Measurements from ENCODE around the gene MAD1L1. TPM values are rescaled to one million over a fixed set of nuclear protein-coding genes. Genes with fewer than 3 reads are reported as not detected.

Gene MAD1L1
- total and polyA plus RNA-seq, 2 donors, result 23.1 to 27.4 TPM

DNA sequence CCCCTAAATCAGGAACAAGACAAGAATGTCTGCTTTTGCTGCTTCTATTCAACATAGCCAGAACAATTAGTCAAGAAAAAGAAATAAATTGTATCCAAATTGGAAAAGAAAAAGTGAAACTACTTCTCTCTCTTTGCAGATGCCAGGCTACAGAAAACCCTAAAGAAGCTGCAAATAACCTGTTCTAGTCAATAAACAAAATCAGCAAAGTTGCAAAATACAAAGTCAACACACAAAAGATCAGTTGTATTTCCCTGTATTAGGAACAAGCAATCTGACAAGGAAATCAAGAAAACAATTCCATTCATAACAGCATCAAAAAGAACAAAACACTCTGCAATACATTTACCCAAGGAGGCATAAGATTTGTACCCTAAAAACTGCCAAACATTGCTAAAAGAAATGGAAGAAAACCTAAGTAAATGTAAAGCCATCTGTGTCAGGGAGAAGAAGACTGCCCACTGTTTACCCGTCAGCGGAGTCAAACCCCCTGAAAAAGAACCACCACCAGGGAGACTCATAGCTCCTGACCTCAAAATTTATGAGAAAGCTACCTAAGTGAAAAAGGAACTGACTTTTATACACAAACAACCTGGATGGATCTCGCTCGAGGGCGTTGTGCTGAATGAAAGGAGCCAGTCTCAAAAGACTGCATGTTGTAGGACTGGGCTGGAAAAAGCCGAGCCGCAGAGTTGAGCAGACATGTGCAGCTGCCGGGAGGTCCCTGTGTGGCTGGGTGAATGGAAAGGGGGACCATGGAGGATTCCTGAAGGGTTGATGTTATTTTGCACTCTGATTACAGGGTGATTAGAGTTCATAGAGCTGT is 263.1 kb downstream of the MAD1L1 start:
- Histone ChIP-seq H3K4me3 (ENCODE audit: low read depth, low read length) (no peak overlapping the region), H3K27ac (ENCODE audit: low read depth) (no peak overlapping the region), H3K4me1 (ENCODE audit: insufficient read depth) (no peaks in the 10 kb centered on the region), H3K36me3 (ENCODE audit: insufficient read depth) (no peaks in the 10 kb centered on the region)
- WGBS, result 85% methylated on average over 8 of the region's 8 CpGs
- no peak for DNase-seq (ENCODE audit: extremely low spot score)

DNA sequence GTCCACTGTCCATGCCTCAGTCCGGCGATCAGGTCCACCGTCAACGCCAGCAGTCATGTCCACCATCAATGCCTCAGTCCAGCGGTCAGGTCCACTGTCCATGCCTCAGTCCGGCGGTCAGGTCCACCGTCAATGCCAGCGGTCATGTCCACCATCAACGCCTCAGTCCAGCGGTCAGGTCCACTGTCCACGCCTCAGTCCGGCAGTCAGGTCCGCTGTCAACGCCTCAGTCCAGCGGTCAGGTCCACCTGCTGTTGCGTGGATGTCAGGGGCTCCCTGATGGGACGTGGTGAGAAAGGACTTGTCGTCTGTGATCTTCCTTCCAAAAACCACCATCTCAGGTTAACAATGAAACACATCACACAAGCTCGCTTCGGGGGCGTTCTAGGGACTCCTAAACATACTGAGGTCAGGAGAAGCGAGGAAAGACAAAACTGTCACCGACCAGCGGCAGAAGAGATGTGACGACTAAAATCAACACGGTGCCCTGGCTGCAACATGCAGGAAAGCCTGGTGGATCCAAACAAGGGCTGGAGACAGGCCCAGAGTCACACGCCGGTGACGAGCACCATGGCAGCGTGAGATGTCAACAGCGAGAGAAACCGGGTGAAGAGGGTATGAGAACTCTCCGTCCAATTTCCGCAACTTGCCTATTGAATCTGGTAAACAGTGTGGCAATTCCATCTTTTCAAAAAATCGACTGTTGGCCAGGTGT is 264.2 kb downstream of the MAD1L1 start:
- H3K36me3 ChIP-seq (ENCODE audit: insufficient read depth), result no peaks in the 10 kb centered on the region
- H3K4me3 ChIP-seq (ENCODE audit: low read depth, low read length), result no peak overlapping the region
- no peaks in the 10 kb centered on the region for H3K4me1 ChIP-seq (ENCODE audit: insufficient read depth)
- H3K27ac ChIP-seq (ENCODE audit: low read depth), result no peak overlapping the region
- 97% methylated on average over 36 of the region's 36 CpGs for WGBS
- DNase-seq (ENCODE audit: extremely low spot score), result no peak

DNA sequence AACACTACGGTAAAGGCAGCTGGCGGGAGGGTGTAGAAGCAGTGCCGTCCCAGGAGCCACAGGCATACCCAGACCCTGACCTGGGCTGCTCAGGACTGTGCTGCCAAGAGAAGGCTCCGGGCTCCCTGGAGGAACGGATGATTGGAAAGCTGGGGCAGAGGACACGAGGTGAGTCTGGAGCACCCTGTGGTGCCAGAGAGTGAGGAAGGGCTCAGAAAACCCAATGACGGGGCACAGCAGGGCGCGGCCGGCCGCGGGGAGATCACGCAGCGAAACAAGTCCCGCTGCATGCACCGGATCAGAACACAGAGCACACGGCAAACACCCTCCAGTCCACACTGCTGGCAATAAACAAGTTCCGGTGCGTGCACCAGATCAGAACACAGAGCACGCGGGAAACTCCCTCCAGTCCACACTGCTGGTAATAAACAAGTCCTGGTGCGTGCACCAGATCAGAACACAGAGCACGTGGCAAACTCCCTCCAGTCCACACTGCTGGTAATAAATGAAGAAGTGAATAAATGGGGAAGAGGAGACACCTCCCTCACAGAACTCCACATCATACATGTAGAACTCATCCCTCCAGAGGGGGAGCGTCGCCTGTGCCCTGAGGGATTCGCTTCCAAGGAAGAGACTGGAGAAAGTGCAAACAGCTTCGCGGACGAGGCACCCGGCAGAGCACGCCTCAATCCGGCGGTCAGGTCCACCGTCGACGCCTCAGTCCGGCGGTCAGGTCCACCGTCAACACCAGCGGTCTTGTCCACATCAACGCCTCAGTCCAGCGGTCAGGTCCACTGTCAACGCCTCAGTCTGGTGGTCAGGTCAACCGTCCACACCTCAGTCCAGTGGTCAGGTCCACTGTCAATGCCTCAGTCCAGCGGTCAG is 265.0 kb downstream of the MAD1L1 start:
- Histone ChIP-seq H3K36me3 (ENCODE audit: insufficient read depth) (no peaks in the 10 kb centered on the region), H3K4me1 (ENCODE audit: insufficient read depth) (no peaks in the 10 kb centered on the region), H3K27ac (ENCODE audit: low read depth) (no peak overlapping the region), H3K4me3 (ENCODE audit: low read depth, low read length) (no peak overlapping the region)
- WGBS, result 96% methylated on average over 45 of the region's 45 CpGs
- no peak for DNase-seq (ENCODE audit: extremely low spot score)

DNA sequence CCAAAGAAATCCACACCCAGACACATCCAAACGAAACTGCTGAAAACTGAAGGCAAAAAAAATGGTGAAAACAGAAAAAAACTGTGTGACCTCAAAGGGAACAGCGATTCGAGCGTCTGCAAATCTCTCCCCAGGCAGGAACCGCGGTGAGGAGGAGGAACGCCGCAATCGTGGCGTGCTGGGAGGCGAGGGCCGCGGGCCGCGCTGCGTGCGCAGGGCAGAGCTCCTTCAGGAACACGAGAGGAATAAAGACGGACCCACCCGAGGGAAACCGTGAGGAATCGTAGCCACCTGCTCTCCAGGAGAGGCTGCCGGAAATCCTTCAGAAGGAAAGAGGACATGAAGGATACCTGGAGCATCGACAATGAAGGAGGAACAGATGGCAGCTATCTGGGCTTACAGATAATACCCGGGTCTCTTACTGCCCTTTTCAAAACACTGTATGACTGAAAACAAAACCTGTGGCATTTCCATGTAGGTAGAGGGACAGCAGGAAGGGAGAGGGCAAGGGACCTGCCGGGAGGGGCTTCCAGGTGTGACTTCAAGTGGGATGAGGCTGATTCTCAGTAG is 266.0 kb downstream of the MAD1L1 start:
- Histone ChIP-seq H3K36me3 (ENCODE audit: insufficient read depth) (no peaks in the 10 kb centered on the region), H3K4me3 (ENCODE audit: low read depth, low read length) (no peak overlapping the region), H3K4me1 (ENCODE audit: insufficient read depth) (no peaks in the 10 kb centered on the region), H3K27ac (ENCODE audit: low read depth) (no peak overlapping the region)
- 93% methylated on average over 26 of the region's 26 CpGs for WGBS
- DNase-seq (ENCODE audit: extremely low spot score), result no peak

DNA sequence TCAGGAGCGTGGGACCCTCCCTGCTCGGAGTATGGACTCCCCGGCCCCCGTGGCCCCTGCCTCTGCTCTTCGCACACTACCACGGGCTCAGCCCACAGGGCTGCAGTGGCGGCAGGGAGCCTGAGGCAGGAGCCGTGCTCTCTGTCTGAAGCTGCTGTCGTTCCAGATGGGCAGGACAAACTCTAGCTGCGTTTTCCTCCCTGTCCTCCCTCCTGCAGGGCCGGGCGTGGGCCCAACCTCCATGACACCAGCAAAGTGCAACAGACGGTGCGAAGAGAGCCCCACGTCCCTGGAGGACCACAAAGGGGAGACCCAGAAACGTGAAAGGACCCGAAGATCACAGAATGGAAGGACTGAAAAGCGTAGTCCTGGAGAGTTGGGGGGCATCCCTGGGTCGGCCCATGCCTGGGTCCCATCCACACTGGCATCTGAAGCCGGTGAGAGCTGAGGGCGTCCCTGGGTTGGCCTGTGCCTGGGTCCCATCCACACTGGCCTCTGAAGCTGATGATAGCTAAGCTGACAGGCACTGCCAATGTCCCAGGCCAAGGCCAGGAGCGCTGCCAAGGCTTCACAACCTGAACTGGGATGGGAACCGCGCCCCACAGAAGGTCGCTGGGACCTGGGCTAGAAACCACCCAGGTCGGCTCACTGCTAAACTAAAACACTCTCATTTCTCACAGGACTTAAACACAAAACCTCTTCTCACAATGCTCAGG is 267.0 kb downstream of the MAD1L1 start:
- no peak overlapping the region for H3K27ac ChIP-seq (ENCODE audit: low read depth)
- H3K4me3 ChIP-seq (ENCODE audit: low read depth, low read length), result no peak overlapping the region
- no peaks in the 10 kb centered on the region for H3K4me1 ChIP-seq (ENCODE audit: insufficient read depth)
- DNase-seq (ENCODE audit: extremely low spot score), result no peak
- WGBS, result 96% methylated on average over 26 of the region's 26 CpGs
- no peaks in the 10 kb centered on the region for H3K36me3 ChIP-seq (ENCODE audit: insufficient read depth)

DNA sequence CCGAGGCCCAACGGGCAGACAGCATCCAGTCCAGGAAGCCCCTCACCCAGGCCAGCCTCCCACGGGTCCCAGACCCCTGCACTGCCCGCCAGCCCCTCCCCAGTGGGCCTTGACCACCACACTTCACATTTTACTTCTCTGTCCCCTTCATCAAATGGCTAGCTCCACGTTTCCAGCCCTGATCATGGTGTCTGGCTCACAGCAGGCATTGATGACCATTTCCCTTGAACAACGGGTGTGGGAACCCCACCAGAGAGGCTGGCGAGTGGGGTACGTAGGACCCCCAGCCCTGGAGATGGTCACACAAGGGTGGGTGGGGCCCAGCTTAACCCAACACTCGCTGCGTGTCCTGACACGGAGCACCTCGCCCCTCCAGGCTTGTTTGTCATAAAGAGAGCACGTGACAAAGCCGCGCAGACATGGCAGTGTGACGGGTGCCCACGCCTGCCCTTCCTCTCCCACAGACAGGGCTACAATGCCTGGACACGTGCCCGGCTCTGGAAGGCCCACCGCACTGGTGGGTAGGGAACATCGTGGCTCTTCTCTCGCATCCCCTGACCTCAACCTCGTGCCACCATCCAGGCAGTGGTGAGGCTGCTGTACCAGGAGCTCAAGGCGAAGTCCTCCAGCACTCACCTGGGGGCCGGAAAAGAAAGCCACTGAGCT is 267.7 kb downstream of the MAD1L1 start:
- Histone ChIP-seq H3K4me1 (ENCODE audit: insufficient read depth) (no peaks in the 10 kb centered on the region), H3K4me3 (ENCODE audit: low read depth, low read length) (no peak overlapping the region), H3K36me3 (ENCODE audit: insufficient read depth) (no peaks in the 10 kb centered on the region), H3K27ac (ENCODE audit: low read depth) (no peak overlapping the region)
- DNase-seq (ENCODE audit: extremely low spot score), result no peak
- WGBS, result 93% methylated on average over 25 of the region's 25 CpGs

DNA sequence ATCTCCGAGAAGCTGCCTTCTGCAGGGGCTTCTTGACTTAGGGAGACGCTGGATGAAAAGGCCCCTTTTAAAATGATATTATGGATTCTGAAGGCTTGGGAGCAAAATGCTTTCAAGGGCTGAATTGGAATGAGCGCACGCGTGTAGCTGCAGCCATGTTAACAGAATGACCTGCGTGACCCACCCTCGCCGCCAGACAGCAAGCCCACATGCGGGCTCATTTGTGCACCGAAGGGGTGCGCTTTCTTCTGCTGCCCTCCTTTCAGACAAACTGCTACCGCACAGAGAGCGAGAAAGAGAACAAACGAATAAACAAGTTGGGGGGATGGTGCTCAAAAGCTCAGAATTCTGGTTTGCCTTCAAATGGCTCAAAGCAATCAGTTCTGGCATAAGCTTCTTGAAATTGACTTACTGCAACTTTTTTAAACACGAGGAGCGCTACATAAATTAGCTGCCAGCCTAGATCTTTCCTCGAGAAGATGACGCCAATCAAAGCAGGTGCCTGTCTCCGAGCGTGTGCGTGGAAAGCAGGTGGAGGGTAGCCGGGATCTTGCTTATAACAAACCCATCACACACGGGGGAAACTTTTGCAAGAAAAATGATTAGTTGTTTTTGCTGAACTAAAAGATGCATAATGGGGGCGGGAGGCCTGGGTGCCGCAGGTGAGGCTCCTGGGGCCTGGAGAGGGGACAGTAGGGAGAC is 268.4 kb downstream of the MAD1L1 start:
- WGBS, result 93% methylated on average over 25 of the region's 25 CpGs
- Histone ChIP-seq H3K4me3 (ENCODE audit: low read depth, low read length) (no peak overlapping the region), H3K4me1 (ENCODE audit: insufficient read depth) (no peaks in the 10 kb centered on the region), H3K36me3 (ENCODE audit: insufficient read depth) (no peaks in the 10 kb centered on the region), H3K27ac (ENCODE audit: low read depth) (no peak overlapping the region)
- no peak for DNase-seq (ENCODE audit: extremely low spot score)

DNA sequence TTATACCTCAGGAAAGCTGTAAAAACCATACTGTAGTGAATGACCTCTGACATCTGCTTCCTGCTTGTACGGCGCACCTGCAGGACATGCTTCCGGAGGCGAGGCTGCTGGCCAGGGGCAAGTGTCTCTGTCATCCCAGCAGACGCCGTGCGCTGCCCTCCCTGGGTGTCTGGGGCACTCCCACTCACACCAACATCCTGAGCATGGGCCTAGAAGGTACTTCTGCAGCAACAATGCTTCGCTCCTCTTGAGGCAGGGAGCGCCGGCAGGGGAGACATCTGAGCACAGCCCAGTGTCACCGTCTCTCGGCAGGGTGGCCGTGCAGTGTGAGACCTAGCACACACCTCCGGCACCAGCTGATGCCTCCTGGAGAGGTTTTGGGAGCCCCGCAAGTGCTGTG is 269.2 kb downstream of the MAD1L1 start:
- no peaks in the 10 kb centered on the region for H3K4me1 ChIP-seq (ENCODE audit: insufficient read depth)
- no peaks in the 10 kb centered on the region for H3K36me3 ChIP-seq (ENCODE audit: insufficient read depth)
- H3K27ac ChIP-seq (ENCODE audit: low read depth), result no peak overlapping the region
- no peak overlapping the region for H3K4me3 ChIP-seq (ENCODE audit: low read depth, low read length)
- DNase-seq (ENCODE audit: extremely low spot score), result no peak
- WGBS, result 91% methylated on average over 15 of the region's 15 CpGs

DNA sequence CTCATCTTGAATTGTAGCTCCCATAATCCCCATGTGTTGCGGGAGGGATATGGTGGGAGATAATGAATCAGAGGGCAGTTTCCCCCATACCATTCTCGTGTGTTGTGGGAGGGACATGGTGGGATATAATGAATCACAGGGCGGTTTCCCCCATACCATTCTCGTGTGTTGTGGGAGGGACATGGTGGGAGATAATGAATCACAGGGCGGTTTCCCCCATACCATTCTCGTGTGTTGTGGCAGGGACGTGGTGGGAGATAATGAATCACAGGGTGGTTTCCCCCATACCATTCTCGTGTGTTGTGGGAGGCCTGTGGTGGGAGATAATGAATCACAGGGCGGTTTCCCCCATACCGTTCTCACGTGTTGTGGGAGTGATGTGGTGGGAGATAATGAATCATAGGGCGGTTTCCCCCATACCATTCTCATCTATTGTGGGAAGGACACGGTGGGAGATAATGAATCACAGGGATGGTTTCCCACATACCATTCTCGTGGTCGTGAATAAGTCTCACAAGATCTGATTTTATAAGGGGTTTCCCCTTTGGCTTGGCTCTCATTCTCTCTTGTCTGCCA is 271.0 kb downstream of the MAD1L1 start:
- H3K4me1 ChIP-seq (ENCODE audit: insufficient read depth), result no peaks in the 10 kb centered on the region
- DNase-seq (ENCODE audit: extremely low spot score), result no peak
- 88% methylated on average over 15 of the region's 15 CpGs for WGBS
- no peak overlapping the region for H3K4me3 ChIP-seq (ENCODE audit: low read depth, low read length)
- H3K27ac ChIP-seq (ENCODE audit: low read depth), result no peak overlapping the region
- no peaks in the 10 kb centered on the region for H3K36me3 ChIP-seq (ENCODE audit: insufficient read depth)

DNA sequence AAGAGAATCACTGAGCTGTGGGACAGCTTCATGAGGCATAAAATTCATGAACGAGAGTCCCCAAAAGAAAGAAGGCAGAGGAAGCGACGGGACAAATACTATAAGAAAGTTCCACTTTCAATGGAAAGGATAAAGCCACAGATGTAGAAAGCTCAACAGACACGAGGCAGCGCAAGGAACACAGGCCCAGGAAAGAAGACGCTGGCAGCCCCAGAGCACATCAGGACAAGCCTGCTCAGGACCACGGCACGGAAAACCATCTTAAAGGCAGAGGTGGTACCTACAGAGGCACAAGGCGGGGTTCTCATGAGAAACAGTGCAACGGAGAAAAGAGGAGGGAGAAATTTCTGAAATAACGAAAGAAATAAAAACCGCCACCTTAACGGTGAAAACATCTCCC is 273.4 kb downstream of the MAD1L1 start:
- Histone ChIP-seq H3K4me1 (ENCODE audit: insufficient read depth) (no peaks in the 10 kb centered on the region), H3K4me3 (ENCODE audit: low read depth, low read length) (no peak overlapping the region), H3K27ac (ENCODE audit: low read depth) (no peak overlapping the region), H3K36me3 (ENCODE audit: insufficient read depth) (no peaks in the 10 kb centered on the region)
- no peak for DNase-seq (ENCODE audit: extremely low spot score)
- WGBS, result 94% methylated on average over 13 of the region's 13 CpGs

DNA sequence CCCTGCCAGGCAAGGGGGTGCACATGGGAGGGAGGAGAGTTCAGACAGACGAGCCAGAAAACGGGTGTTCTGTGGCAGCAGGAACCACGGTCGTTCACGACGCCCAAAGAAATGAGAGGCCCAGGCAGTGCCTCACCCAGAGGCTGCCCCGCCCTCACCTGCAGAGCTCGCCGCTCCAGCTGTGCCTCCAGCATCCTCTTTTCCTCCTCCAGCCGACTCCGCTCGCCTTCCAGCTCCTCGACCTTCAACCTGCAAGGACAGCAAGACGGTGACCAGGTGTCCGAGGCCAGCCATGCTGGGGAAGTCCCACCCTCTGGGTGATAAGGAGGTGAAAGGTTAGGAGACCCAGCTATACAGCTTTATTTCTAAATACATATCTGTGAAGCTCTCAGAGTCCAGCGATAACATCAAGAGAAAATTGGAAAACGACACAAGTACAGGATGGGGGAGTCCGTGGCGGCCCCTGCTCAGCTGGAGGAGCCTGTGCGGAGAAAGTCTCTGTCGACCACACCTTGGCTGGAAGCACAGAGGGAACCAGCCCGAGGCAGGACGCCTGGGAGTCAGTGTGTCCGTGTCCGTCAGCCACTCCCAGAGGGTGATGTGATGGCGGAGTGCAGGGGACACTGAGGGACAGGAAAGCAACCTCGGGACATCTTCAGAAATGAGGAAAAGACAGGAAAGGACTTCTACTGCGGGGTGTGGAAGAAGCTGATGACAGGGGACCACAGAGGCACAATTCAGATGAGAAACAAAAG is 275.1 kb downstream of the MAD1L1 start:
- no peak for DNase-seq (ENCODE audit: extremely low spot score)
- Histone ChIP-seq H3K27ac (ENCODE audit: low read depth) (no peak overlapping the region), H3K4me1 (ENCODE audit: insufficient read depth) (no peaks in the 10 kb centered on the region), H3K36me3 (ENCODE audit: insufficient read depth) (no peaks in the 10 kb centered on the region), H3K4me3 (ENCODE audit: low read depth, low read length) (no peak overlapping the region)
- 91% methylated on average over 28 of the region's 28 CpGs for WGBS

Data from urinary bladder (tissue), 4 donors.